GM06990 (cell line): ENCODE measurements around the gene C8A.

Experiments
- DNase-seq: peaks from one replicate; pipeline ENCODE4 v3.0.0-alpha.2; 2011; ENCODE audit not compliant: insufficient read length; ENCODE audit errors: extremely low read depth
- H3K27me3 ChIP-seq: replicated peaks from 2 replicates; pipeline ENCODE4 v1.6.0; 2011; ENCODE audit warnings: low read length; ENCODE audit not compliant: control insufficient read depth, insufficient read depth
- H3K36me3 ChIP-seq: 2 replicates; pipeline ENCODE4 v1.5.1; 2011; ENCODE audit warnings: low read length; ENCODE audit not compliant: control insufficient read depth, insufficient read depth
- H3K4me3 ChIP-seq: replicated peaks from 2 replicates; pipeline ENCODE4 v1.5.1; 2011; ENCODE audit warnings: low read depth, mild to moderate bottlenecking, control low read depth, low read length
- CTCF ChIP-seq: IDR thresholded peaks from 2 replicates; pipeline ENCODE4 v1.5.1; 2011; ENCODE audit warnings: low read length, control low read depth, mild to moderate bottlenecking, inconsistent platforms; ENCODE audit not compliant: insufficient read depth, poor library complexity, severe bottlenecking

Gene C8A

DNA sequence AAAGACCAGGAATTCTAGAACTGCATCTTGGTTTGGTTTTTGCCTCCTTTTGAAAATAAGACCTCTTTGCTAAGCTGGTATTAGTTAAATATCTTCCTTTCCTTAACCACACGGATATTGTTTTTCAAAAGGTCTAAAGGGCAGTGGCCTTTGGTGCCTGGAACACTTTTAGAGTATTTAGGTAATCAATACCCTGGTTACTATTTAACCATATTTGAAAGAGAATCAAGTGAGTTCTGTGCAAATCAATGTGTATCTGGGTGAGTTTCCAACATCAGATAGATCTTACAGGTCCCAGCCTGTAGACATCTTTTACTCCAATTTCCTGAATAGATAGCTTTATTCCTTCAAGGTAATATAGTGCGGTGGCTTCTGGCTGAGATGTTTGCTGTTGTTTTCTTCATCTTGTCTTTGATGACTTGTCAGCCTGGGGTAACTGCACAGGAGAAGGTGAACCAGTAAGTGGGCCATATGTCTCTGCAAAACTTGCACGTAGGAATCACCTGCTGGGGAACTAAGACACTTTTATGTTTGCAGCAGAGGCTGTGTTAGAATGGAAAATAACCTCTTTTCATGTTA is at the start of gene C8A:
C8A (plus strand) TSS at position 277 of the 579 bp plus-strand sequence; CDS start at position 382, 105 bp downstream.
- no peak for DNase-seq
- Histone ChIP-seq H3K4me3 (no peak within 1 kb of the TSS), H3K27me3 (no peaks in the 10 kb centered on the region)

DNA sequence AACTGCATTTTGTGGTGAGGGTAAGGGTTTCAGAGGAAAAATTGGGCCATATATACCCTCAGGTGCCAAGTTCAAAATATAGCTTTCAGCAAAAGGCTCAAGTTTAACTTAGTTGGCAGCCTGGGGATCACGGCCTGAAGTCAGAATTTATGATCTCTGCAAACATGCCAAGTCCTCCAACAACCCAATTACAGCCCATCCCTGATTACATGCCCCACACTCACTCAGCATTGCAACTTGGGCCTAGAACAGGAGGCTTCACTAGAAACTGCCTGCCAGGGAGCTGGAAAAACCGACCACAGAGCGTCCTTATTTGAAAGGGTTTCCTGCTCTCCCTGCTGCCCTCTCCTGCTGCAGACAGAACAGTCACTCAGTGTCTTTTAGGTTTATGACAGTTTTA is 47.8 kb upstream of the C8A start:
- no peak for TF ChIP-seq CTCF
- no peak for DNase-seq
- Histone ChIP-seq H3K4me3 (no peak overlapping the region), H3K27me3 (no peaks in the 10 kb centered on the region), H3K36me3 (no peaks in the 10 kb centered on the region)

More for the DNA sequence above, at the start of gene C8A:
- no peak for TF ChIP-seq CTCF
- no peaks in the 10 kb centered on the region for H3K36me3 ChIP-seq

DNA sequence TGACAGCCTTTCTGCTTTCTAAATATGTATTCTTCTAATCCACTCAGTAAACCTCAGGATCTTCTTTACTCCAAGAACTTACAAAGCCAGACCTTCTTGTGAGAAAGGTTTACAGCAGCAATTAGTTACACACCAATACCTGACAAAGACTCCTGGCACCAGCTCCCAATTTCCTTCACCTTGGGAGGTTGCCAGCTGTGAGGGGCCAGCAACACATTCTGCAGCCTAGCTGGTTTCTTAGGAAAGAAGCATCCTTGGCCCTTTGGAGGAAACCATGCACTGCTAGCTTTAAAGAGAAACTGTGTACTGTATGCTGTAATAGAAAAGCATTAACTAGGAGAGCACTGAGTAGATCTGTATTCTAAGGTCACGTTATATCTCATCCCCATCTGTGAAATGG is 46.2 kb upstream of the C8A start:
- DNase-seq: no peak
- TF ChIP-seq CTCF: no peak
- Histone ChIP-seq H3K27me3 (no peaks in the 10 kb centered on the region), H3K4me3 (no peak overlapping the region), H3K36me3 (no peaks in the 10 kb centered on the region)

DNA sequence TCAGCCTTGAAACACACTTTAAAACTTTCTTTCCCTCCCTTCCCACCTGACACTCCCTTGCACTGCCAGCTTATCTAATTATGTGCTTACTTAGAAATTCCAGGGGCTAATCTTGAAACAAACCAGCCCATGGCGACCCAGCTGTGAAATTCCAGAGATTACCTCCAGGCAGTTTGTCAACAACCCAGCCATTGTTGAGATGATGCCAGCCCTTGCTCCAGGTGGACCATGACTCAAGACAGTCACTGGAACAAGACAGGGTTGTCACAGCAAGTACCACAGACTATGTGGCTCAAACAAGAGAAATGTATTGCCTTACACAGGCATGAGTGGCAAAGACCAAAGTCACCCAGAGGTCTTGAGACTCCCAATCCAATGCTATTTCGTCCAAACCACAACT is 43.3 kb upstream of the C8A start:
- Histone ChIP-seq H3K36me3 (no peaks in the 10 kb centered on the region), H3K27me3 (no peaks in the 10 kb centered on the region), H3K4me3 (no peak overlapping the region)
- TF ChIP-seq CTCF: no peak
- no peak for DNase-seq

DNA sequence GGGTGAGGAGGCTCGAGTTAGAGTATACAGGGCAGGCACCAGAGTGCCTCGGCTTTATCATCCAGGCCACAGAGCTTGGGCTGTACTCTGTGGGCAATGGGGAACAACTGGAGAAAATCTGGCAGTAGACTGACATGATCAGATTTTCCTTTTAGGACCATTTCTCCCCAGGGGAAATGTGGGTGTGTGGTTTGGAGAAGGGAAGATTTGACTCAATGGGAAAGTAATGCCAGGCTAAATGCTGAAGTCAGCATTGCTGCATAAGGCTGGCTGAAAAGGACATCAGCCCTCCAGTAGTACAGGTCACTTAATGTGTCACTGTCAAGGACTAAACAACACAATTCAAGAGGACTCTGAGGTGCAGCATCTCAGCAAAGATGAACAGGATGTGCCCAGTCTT is 40.4 kb upstream of the C8A start:
- no peak for TF ChIP-seq CTCF
- H3K36me3 ChIP-seq: no peaks in the 10 kb centered on the region
- H3K27me3 ChIP-seq: no peaks in the 10 kb centered on the region
- DNase-seq: no peak
- no peak overlapping the region for H3K4me3 ChIP-seq

- H3K27me3 ChIP-seq: no peaks in the 10 kb centered on the region
- no peak overlapping the region for H3K4me3 ChIP-seq
- no peaks in the 10 kb centered on the region for H3K36me3 ChIP-seq
- no peak for TF ChIP-seq CTCF
- DNase-seq: no peak
Observed at GRCh38 chr1:56816264-56816663, 38.3 kb upstream of the C8A start.
